H1 (cell line): ENCODE measurements around the gene RPTN.

Experiments used
- ATF2 ChIP-seq: IDR thresholded peaks from 2 replicates; pipeline ENCODE4 v1.6.1; 2012; ENCODE audit warnings: low read length, inconsistent platforms
- CEBPB ChIP-seq: IDR thresholded peaks from 2 replicates; pipeline ENCODE4 v1.6.1; 2012; ENCODE audit warnings: low read depth, low read length
- JUND ChIP-seq: IDR thresholded peaks from 2 replicates; pipeline ENCODE4 v1.6.1; 2011; ENCODE audit warnings: mild to moderate bottlenecking, improper control_type of control experiment, low read length
- POLR2AphosphoS5 ChIP-seq: IDR thresholded peaks from 2 replicates; pipeline ENCODE4 v1.6.1; 2011; ENCODE audit warnings: low read depth, low read length
- RXRA ChIP-seq: IDR thresholded peaks from 2 replicates; pipeline ENCODE4 v1.6.1; 2011; ENCODE audit warnings: low read depth, mild to moderate bottlenecking, low read length, moderate library complexity; ENCODE audit not compliant: insufficient read depth
- SP2 ChIP-seq: IDR thresholded peaks from 2 replicates; pipeline ENCODE4 v1.6.1; 2012; ENCODE audit warnings: mild to moderate bottlenecking, low read length, inconsistent platforms
- SRF ChIP-seq: IDR thresholded peaks from 2 replicates; pipeline ENCODE4 v1.6.1; 2011; ENCODE audit warnings: mild to moderate bottlenecking, low read depth, low read length, moderate library complexity
- TF ChIP-seq, protein P1 (sequence below), 3 experiments: IDR thresholded peaks; 1 replicate in 2 of 3; 2 replicates in 1 of 3; pipeline versions ENCODE4 v1.5.1 to v1.6.1; 2011; ENCODE audit warnings: low read length in 3 of 3, mild to moderate bottlenecking in 3 of 3, inconsistent platforms in 2 of 3, low read depth in 1 of 3, moderate library complexity in 1 of 3; ENCODE audit not compliant: insufficient read depth in 1 of 3; ENCODE audit errors: control extremely low read depth in 1 of 3

- no peak for TF ChIP-seq RXRA
- TF ChIP-seq, protein P1, sequence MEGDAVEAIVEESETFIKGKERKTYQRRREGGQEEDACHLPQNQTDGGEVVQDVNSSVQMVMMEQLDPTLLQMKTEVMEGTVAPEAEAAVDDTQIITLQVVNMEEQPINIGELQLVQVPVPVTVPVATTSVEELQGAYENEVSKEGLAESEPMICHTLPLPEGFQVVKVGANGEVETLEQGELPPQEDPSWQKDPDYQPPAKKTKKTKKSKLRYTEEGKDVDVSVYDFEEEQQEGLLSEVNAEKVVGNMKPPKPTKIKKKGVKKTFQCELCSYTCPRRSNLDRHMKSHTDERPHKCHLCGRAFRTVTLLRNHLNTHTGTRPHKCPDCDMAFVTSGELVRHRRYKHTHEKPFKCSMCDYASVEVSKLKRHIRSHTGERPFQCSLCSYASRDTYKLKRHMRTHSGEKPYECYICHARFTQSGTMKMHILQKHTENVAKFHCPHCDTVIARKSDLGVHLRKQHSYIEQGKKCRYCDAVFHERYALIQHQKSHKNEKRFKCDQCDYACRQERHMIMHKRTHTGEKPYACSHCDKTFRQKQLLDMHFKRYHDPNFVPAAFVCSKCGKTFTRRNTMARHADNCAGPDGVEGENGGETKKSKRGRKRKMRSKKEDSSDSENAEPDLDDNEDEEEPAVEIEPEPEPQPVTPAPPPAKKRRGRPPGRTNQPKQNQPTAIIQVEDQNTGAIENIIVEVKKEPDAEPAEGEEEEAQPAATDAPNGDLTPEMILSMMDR (IDR thresholded peaks at IDR 0.05; ENCODE audit: control extremely low read depth in 1 of 3, insufficient read depth in 1 of 3, low read depth in 1 of 3, low read length in 3 of 3): no peak
- TF ChIP-seq ATF2: no peak
- no peak for TF ChIP-seq CEBPB
- TF ChIP-seq POLR2AphosphoS5: no peak
- TF ChIP-seq JUND: no peak
- TF ChIP-seq SP2: no peak
- TF ChIP-seq SRF: no peak
Observed at GRCh38 chr1:152109231-152109997, 49.6 kb downstream of the RPTN start.
